ENCODE data around the gene NPC1.

DNA sequence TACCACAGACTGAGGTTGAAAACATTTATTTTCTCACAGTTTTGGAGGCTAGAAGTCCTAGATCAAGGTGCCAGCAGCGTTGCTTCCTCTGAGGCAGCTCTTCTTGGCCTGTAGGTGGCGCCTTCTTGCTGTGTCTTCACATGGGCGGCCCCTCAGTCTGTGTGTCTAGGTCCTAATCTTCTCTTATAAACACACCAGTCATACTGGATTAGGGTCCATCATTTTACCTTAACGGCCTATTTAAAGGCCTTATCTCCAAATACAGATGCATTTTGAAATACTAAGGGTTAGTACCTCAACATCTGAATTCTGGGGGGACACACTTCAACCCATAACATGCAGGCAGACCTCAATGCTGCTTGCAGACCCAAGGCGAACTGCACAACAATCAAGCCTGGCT lies 87.4 kb downstream of the NPC1 start:
- TF ChIP-seq, protein P1, sequence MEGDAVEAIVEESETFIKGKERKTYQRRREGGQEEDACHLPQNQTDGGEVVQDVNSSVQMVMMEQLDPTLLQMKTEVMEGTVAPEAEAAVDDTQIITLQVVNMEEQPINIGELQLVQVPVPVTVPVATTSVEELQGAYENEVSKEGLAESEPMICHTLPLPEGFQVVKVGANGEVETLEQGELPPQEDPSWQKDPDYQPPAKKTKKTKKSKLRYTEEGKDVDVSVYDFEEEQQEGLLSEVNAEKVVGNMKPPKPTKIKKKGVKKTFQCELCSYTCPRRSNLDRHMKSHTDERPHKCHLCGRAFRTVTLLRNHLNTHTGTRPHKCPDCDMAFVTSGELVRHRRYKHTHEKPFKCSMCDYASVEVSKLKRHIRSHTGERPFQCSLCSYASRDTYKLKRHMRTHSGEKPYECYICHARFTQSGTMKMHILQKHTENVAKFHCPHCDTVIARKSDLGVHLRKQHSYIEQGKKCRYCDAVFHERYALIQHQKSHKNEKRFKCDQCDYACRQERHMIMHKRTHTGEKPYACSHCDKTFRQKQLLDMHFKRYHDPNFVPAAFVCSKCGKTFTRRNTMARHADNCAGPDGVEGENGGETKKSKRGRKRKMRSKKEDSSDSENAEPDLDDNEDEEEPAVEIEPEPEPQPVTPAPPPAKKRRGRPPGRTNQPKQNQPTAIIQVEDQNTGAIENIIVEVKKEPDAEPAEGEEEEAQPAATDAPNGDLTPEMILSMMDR (IDR thresholded peaks at IDR 0.05; ENCODE audit: insufficient read depth, low read depth, low read length): peak; percentile 83
- TF ChIP-seq EZH2 (IDR thresholded peaks at IDR 0.05; ENCODE audit: insufficient read depth, low read length): no peak

Measured in astrocyte (in vitro differentiated cells and primary cell).